ENCODE results near the gene DPCD. TPM values are rescaled to one million over a fixed set of nuclear protein-coding genes. Genes with fewer than 3 reads are reported as not detected.

The DPCD gene
- total and polyA plus RNA-seq, 2 of the 8 experiments (the other 6 are each of a cell fraction or from before 2014, with no cell fraction given): 21.2 to 31.4 TPM

- Histone ChIP-seq H3K23ac (ENCODE audit: insufficient read length) (no peak overlapping the region), H3K56ac (replicated peaks; ENCODE audit: insufficient read length, low read depth, low read length) (no peak overlapping the region), H4K5ac (ENCODE audit: insufficient read length, low read depth, low read length) (no peak overlapping the region), H3K79me2 (ENCODE audit: control insufficient read depth in 1 of 2, insufficient read depth in 2 of 2, low read length in 2 of 2) (no peaks in the 10 kb centered on the region), H4K8ac (ENCODE audit: extremely low read depth, insufficient read depth, low read length) (no peak overlapping the region), H2BK5ac (ENCODE audit: low read depth, low read length) (no peak overlapping the region), H3K9me3 (ENCODE audit: insufficient read depth in 2 of 2, low read depth in 1 of 2, low read length in 1 of 2) (no peaks in the 10 kb centered on the region), H3K27me3 (replicated peaks in 1 of 4; ENCODE audit: control insufficient read depth in 3 of 4, extremely low read depth in 1 of 4, insufficient read depth in 3 of 4, low read length in 3 of 4) (no peaks in the 10 kb centered on the region), H3K4me1 (replicated peaks in 1 of 4; ENCODE audit: control insufficient read depth in 3 of 4, insufficient read depth in 4 of 4, low read length in 3 of 4) (peaks cover 5 to 14% (median 7%) of the 10 kb centered on the region in 4 experiments; a peak in 6 of 7 replicates), H3K4me2 (ENCODE audit: insufficient read depth in 1 of 2, low read depth in 2 of 2, low read length in 2 of 2) (no peak overlapping the region), H3K14ac (ENCODE audit: insufficient read length) (no peak overlapping the region), H3K4me3 (ENCODE audit: extremely low read depth in 1 of 4, insufficient read depth in 2 of 4, low read depth in 3 of 4, low read length in 4 of 4) (no peak overlapping the region), H3K23me2 (ENCODE audit: low read depth, low read length) (0 out of 2 replicates have a peak, but pooled peaks cover 1% of the 10 kb centered on the region), H2BK15ac (ENCODE audit: low read length) (no peak overlapping the region), H2BK12ac (ENCODE audit: low read depth, low read length) (no peak overlapping the region), H3K4ac (replicated peaks; ENCODE audit: insufficient read length, low read depth, low read length) (no peak overlapping the region), H2BK20ac (ENCODE audit: low read length) (no peak overlapping the region), H3K9ac (replicated peaks in 1 of 4; ENCODE audit: extremely low read depth in 1 of 4, low read depth in 3 of 4, low read length in 3 of 4) (no peak overlapping the region), H2AK5ac (ENCODE audit: low read depth, low read length) (no peak overlapping the region), H3K79me1 (ENCODE audit: low read depth, low read length) (no peaks in the 10 kb centered on the region), H3K18ac (ENCODE audit: extremely low read depth, low read length) (no peak overlapping the region), H3K36me3 (ENCODE audit: control insufficient read depth in 2 of 4, insufficient read depth in 4 of 4, low read length in 3 of 4) (peaks cover 0 to 7% (median 0%) of the 10 kb centered on the region in 4 experiments; a peak in 3 of 8 replicates), H2AFZ (ENCODE audit: low read length) (no peak overlapping the region), H2BK120ac (replicated peaks; ENCODE audit: low read depth, low read length) (no peak overlapping the region), H4K20me1 (replicated peaks in 1 of 2; ENCODE audit: control insufficient read depth in 1 of 2, insufficient read depth in 2 of 2, low read length in 2 of 2) (peaks cover 0 to 2% of the 10 kb centered on the region in 2 experiments), H4K91ac (replicated peaks; ENCODE audit: insufficient read length, low read length) (no peak overlapping the region), H3K27ac (ENCODE audit: low read depth, low read length) (no peak overlapping the region)
- TF ChIP-seq SP2 (IDR thresholded peaks at IDR 0.05; ENCODE audit: low read length): no peak
- no peak for TF ChIP-seq ATF2 (IDR thresholded peaks at IDR 0.05; ENCODE audit: low read length)
- TF ChIP-seq CTCF (IDR thresholded peaks at IDR 0.05; ENCODE audit: control extremely low read depth in 1 of 3, insufficient read depth in 1 of 3, low read depth in 1 of 3, low read length in 3 of 3): no peak
- no peak for TF ChIP-seq RFX5 (IDR thresholded peaks at IDR 0.05; ENCODE audit: borderline replicate concordance, low read depth, low read length)
- no peak for TF ChIP-seq EZH2 (IDR thresholded peaks at IDR 0.05; ENCODE audit: low read depth, low read length, severe bottlenecking)
- TF ChIP-seq POLR2AphosphoS5 (IDR thresholded peaks at IDR 0.05; ENCODE audit: low read depth, low read length): no peak
- no peak for TF ChIP-seq MAX (IDR thresholded peaks at IDR 0.05)
- no peak for TF ChIP-seq SP4 (IDR thresholded peaks at IDR 0.05; ENCODE audit: low read length)
- no peak for FAIRE-seq
- POLR2A ChIA-PET (ENCODE audit: partially characterized antibody): no interaction called here
- 92% methylated on average over 2 of the region's 2 CpGs; no CpG with 5 or more reads in 1 of the 2 experiments for WGBS, 2 experiments (ENCODE audit: extremely low coverage in 1 of 2, insufficient coverage in 1 of 2, insufficient read length in 1 of 2, insufficient replicate concordance in 2 of 2, low coverage in 1 of 2, low lambda C conversion rate in 2 of 2, missing lambda C conversion rate in 1 of 2)
- DNase-seq (ENCODE audit: low read depth in 1 of 2, low spot score in 2 of 2): no peak
- CTCF ChIA-PET (ENCODE audit: partially characterized antibody): interaction anchor here (1.4 to 2.4 kb wide), 4 partner anchors 9 to 124 kb away, joined by 3 to 7 read pairs (median 5); no protein-coding TSS in a partner anchor
These were observed 68.8 kb downstream of the DPCD start for GRCh38 chr10:101656890-101657289.

Data from H1 (cell line).